Suprapubic skin (tissue), 4 donors: ENCODE results near the gene FCSK. TPM values are rescaled to one million over a fixed set of nuclear protein-coding genes. Genes with fewer than 3 reads are reported as not detected.
A peak's percentile ranks its signal among the peaks of the same experiment; 100 is the strongest.

Source experiments
- DNase-seq, 2 donors: peaks; one replicate each; pipeline ENCODE4 v3.0.0-alpha.2; 2019; ENCODE audit warnings: low spot score in 2 of 2
- H3K27ac ChIP-seq: fragments of 200-600 bp; sonication (generic); one replicate; pipeline ENCODE4 v1.5.1; 2019
- H3K27me3 ChIP-seq: fragments of 200-600 bp; sonication (generic); one replicate; pipeline ENCODE4 v1.5.1; 2019
- H3K36me3 ChIP-seq: fragments of 200-600 bp; sonication (generic); one replicate; pipeline ENCODE4 v1.5.1; 2019
- H3K4me1 ChIP-seq: fragments of 200-600 bp; sonication (generic); one replicate; pipeline ENCODE4 v1.5.1; 2019
- H3K4me3 ChIP-seq: fragments of 200-600 bp; sonication (generic); one replicate; pipeline ENCODE4 v1.5.1; 2019; ENCODE audit warnings: mild to moderate bottlenecking
- H3K9me3 ChIP-seq: fragments of 200-600 bp; sonication (generic); one replicate; pipeline ENCODE4 v1.5.1; 2019
- EP300 ChIP-seq: sonication (generic); formaldehyde crosslinking; IDR thresholded peaks from one replicate; pipeline ENCODE4 v1.6.1; 2017; ENCODE audit warnings: antibody characterized with exemption
- POLR2A ChIP-seq, 2 donors: fragments of 450-650 bp; IDR thresholded peaks; one replicate each; pipeline ENCODE4 v1.6.1; 2017; ENCODE audit warnings: antibody characterized with exemption in 2 of 2, mild to moderate bottlenecking in 2 of 2, moderate library complexity in 2 of 2
- POLR2AphosphoS5 ChIP-seq, 3 donors: sonication (generic); formaldehyde crosslinking; IDR thresholded peaks; one replicate each; pipeline ENCODE4 v1.6.1; 2017; ENCODE audit warnings: antibody characterized with exemption in 3 of 3
- WGBS: methylation state at CpG from one replicate; pipeline ENCODE4 v1.1.5; 2018; 5-methylcytosine and 5-hydroxymethylcytosine counted together
- total RNA-seq, 4 donors: library from RNA; depleted of rRNA; stranded (reverse); fragments of >200 nt; gene quantifications; one replicate each; pipeline ENCODE4 v1.1.0, GENCODE V29; 2016
- TF ChIP-seq, protein P1 (sequence below), 2 donors: fragments of 200-600 bp in 1 of 2; fragments of 450-650 bp in 1 of 2; sonication (generic) in 1 of 2; IDR thresholded peaks; one replicate each; pipeline ENCODE4 v1.5.1; 2016 to 2019; ENCODE audit warnings: antibody characterized with exemption in 2 of 2, mild to moderate bottlenecking in 1 of 2, moderate library complexity in 1 of 2

The FCSK gene
- total RNA-seq, 4 donors from 2014 or later, result 15.7 to 44.7 (median 23.2) TPM

DNA sequence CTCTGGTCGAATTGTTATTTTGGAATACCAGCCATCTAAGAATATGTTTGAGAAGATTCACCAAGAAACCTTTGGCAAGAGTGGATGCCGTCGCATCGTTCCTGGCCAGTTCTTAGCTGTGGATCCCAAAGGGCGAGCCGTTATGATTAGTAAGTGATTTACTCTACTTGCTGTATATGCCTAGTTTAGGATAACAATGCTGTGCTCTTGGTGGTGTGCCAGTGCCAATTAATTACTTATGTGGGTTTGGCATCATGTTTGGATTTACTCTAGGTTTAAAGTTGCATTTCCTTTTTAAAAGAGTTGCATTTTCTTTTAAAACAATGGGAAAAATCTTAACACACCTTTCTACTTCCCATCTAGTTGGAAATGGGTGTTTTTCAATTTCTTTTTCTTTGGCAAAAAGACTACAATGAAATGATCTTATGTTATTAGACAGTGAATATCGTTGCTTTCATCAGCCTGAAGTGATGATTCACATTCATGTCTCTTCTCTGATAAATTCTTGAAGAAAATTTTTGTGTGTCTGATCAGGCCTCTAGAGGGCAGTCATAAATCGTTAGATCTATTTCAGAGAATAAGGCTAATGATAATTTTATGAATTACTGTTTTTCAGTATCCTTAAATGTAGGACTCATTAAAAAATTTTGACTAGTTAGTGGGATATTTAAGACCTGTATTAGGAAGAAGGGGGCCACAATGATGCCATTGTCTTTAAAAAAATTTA is 74.8 kb downstream of the FCSK start:
- WGBS, result 63% methylated on average over 8 of the region's 8 CpGs
- H3K27ac ChIP-seq, result no peak overlapping the region
- no peak for DNase-seq

More for the DNA sequence above, 74.8 kb downstream of the FCSK start:
- H3K27me3 ChIP-seq, result no peaks in the 10 kb centered on the region
- H3K4me1 ChIP-seq, result peaks cover 44% of the 10 kb centered on the region
- TF ChIP-seq, protein P1, sequence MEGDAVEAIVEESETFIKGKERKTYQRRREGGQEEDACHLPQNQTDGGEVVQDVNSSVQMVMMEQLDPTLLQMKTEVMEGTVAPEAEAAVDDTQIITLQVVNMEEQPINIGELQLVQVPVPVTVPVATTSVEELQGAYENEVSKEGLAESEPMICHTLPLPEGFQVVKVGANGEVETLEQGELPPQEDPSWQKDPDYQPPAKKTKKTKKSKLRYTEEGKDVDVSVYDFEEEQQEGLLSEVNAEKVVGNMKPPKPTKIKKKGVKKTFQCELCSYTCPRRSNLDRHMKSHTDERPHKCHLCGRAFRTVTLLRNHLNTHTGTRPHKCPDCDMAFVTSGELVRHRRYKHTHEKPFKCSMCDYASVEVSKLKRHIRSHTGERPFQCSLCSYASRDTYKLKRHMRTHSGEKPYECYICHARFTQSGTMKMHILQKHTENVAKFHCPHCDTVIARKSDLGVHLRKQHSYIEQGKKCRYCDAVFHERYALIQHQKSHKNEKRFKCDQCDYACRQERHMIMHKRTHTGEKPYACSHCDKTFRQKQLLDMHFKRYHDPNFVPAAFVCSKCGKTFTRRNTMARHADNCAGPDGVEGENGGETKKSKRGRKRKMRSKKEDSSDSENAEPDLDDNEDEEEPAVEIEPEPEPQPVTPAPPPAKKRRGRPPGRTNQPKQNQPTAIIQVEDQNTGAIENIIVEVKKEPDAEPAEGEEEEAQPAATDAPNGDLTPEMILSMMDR (IDR thresholded peaks at IDR 0.05), result peak; percentile 42 to 44
- TF ChIP-seq POLR2A (IDR thresholded peaks at IDR 0.05) (no peak), EP300 (no peak), POLR2AphosphoS5 (IDR thresholded peaks at IDR 0.05) (no peak)
- H3K36me3 ChIP-seq, result peaks cover 69% of the 10 kb centered on the region
- no peak overlapping the region for H3K4me3 ChIP-seq
- no peaks in the 10 kb centered on the region for H3K9me3 ChIP-seq

Other genes with a start within 250 kb of the FCSK start
- gene EXOSC6, start 202.7 kb upstream of the FCSK start, total RNA-seq, result 10 to 100 TPM; 26.4 to 44.6 (median 26.8) TPM
- 10 to 100 TPM; 35.4 to 56.2 (median 38.6) TPM for gene AARS1, start 165.1 kb upstream of the FCSK start, total RNA-seq
- 10 to 100 TPM; 31.9 to 58.6 (median 43.6) TPM for gene DDX19B, start 155.4 kb upstream of the FCSK start, total RNA-seq
- 10 to 100 TPM; 37.1 to 55.9 (median 42.5) TPM for gene DDX19A, start 107.7 kb upstream of the FCSK start, total RNA-seq
- 10 to 100 TPM in 3 of 4 donors, 1 to 10 TPM in 1; 7.1 to 16.5 (median 11.1) TPM for gene ST3GAL2, start 15.5 kb upstream of the FCSK start, total RNA-seq
- 10 to 100 TPM; 35.0 to 59.9 (median 48.2) TPM for gene COG4, start 69.0 kb downstream of the FCSK start, total RNA-seq
- gene SF3B3, start 69.2 kb downstream of the FCSK start, total RNA-seq, result 100 to 1,000 TPM; 122 to 280 (median 174) TPM
- gene IL34, start 192.0 kb downstream of the FCSK start, total RNA-seq, result 100 to 1,000 TPM in 1 of 4 donors, 10 to 100 TPM in 3; 64.2 to 187 (median 92.5) TPM
- gene MTSS2, start 231.5 kb downstream of the FCSK start, total RNA-seq, result 10 to 100 TPM; 30.1 to 58.7 (median 42.6) TPM